Measurements from ENCODE around the gene CYBA.
A peak's percentile ranks its signal among the peaks of the same experiment; 100 is the strongest.

CYBA gene

DNA sequence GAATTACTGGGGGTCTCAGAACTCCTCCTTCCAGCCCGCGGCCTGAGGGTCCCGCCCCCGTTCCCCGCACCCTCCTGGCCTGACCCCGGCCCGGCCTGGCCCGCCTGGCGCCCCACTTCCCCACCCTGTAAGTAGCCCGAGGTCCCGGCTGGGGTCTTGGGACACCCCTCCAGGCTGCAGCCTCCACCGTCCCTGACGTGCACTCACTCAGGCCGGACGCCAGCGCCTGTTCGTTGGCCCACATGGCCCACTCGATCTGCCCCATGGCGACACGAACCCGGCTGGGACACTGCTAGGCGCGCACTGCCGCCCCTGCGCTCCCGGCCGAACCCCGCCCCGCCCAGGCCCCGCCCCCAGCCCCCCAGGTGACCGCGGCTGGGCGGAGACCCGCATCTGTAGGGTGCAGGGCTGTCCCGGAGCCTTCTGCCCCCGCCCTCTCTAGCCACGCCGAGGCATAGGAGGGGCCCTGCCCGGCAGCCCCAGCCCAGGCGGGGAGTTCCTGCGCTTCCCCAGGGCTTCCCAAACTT, at the start of gene CYBA:
Gene CYBA (minus strand): TSS at position 305 of the 527 bp plus-strand sequence. CDS start 40 bp downstream, at position 265.
- peak; percentile 72 for DNase-seq

DNA sequence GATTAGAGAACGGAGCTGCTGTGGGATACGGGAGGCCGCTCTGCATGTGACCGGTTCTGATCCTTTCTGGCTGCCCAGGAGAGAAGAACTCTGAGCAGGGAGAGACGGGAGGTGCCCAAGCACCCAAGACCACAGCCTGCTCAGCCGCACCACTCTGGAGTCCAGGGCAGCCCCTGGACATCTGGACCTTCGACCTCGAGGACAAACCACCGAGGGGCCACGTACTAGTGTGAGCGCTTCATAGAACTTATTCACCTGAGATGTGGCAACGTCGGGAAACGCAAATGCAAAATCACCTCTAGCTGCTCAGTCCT, 49.4 kb upstream of the CYBA start:
- no peak for DNase-seq

- no peak for DNase-seq
These were observed 48.3 kb upstream of the CYBA start for GRCh38 chr16:88699180-88699579.

GRCh38 chr16:88698646-88699045, 47.8 kb upstream of the CYBA start:
- no peak for DNase-seq

DNA sequence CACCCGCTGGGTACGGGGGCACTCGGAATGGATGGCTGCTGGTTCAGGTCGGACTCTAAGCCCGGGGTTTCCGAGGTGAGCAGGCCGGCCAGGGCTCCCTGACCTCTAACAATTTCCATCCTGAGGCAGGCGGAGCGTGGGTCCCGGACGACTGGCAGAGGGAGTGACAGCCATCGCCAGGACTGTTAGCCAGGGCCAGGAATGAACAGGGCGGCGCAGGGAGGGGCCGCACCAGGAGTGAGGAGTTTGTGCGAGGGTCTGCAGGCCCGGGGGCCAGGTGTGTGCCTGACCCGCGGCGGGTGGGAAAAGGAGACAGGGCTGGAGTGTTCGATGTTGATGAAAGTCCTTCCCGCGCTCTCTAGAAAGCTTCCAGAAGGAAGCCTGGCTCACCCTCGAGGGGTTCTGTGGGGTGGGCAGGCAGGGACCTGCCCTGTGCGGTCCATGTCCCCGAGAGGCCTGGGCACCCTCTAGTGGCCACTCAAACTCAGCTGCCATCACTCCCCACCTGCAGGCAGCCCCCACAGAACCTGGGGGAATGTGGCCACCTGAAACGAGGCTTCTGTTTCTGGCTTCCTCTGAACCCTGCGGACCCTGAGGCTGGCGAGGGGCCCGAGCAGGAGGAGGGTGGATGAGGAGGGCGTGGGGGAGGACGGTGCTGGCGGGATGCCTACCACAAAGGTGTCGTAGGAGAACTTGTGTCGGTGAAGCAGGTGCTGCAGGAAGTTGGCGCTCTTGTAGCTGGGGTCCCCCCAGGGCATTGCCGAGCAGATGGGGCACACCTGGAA, 47.2 kb upstream of the CYBA start:
- DNase-seq, result peak; percentile 22

DNA sequence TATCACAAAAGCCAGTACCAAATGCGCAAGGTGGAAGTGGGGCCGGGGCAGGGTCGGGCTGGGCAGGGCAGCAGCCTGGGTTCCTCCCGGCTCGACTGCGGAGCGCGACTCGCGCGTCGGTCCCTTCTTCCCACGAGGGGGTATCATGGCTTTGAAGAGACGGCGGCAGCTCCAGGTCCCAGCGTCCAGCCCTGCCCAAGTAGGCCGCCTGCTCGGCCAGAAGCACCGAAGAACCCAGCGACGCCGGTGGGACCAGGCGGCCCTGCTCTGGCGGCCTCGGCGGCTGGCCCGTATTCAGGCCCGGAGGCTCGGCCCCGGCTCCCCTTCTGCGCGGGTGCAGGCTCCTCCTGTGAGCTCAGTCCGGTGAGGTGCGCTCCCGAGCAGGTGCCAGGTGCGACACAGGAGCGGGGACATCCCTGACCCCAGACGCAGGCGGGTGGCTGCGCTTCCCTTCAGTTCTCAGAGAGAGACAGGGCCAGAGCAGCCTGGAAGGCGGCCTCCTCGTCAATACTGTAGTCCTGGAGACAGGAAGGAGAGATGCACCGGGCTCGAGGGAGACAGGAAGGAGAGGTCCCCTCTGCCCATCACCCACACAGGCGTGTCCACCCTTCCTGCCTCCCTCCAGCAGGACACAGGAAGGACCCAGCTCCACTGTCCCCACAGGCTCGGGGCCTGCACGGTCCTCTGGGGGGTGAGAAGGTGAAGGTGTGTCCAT, 46.4 kb upstream of the CYBA start:
- no peak for DNase-seq

DNA sequence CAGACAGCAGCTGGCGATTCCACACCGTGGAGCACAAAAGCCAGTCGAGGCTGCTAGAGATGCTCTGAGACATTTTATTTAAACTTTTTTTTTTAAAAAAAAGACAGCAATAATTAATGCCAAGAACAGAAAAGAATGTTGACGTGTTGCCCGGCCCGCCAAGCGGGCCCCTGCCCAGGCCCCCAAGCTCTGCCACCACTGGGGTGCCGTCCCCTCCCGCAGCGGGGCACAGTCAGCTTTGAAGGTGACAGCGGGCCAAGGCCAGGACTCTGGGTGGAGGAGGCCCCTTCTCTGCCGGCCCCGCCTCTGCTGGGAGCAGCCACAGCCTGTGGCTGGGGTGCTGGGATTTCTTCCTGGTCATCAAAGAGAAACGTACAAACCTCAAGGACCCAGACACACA, 45.6 kb upstream of the CYBA start:
- DNase-seq, result no peak

DNA sequence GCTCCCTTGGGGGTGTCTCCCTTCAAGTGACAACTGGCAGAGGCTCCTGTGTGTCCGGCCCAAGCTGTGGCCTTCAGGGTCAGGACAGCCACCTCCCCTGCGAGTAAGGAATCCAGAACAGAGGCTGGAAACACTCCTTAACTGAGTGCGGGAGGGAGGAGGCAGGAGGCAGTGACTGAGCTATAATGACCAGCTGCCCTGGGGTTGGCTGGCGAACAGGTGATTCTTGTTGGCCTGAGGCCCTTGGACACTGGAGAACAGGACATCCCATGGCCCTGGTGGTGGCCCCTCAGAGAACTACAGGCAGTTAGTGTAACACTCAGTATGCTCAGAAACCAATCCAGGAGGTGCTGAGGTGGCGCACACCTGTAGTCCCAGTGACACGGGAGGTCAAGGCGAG, 44.9 kb upstream of the CYBA start:
- no peak for DNase-seq

DNA sequence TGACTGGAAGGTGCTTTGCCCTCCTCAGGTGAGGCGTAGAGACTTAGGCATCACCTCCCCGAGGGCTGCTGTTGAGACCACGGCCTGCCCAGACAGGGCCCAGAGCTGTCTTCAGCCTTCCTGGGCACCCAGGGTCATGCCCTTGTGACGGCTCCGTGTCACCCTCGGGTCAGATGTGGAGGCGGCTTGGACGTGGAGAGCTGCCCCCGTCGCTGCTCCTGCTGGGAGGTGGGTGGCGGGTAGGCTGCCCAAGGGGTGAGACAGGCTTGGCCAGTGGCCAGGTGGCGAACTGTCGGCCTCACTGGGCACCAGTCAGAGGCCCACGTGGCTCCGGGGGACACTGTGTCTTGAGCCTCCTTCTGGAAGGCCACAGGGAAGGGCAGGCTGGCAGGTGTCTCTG, 44.4 kb upstream of the CYBA start:
- no peak for DNase-seq

DNA sequence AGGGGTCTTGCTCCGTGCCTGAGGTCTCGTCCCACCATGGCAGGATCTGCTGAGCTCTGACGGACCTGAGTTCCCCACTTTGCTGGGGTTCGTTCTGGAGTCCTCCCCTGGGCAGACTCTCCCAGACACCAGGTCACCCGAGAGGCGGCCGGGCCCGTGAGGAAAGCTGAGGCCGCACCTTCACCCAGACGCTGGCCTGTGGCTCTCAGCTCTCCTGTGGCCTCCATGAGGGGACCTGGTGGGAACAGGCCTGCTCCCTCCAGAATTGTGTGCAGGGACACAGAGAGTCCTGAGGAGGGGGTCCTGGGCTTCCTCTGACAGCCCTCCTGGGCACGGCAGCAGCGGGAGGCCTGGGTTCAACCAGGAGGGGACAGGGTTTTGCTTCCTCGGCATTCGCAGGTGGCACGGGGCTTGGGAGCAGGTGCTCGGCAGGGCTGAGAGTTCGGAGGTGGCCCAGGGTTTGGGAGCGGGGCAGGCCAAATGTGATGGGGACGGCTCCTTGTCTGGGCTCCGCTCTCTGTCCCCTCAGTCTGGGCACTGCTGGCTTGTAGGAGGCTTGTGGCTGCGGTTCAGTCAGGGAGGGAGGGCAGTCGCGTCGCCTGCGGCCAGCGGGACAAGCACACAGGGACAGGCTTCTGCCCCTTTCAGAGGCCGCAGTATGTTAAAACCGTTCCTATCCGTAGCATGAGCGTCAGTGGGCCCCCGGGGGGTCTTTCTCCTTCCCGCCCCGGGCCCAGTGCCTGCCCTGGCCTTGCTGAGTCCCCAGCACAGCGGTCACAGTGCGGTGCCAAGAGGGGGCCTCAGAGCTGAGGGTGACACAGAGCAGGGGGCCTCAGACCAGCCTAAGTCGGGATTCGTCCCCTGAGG, 43.6 kb upstream of the CYBA start:
- no peak for DNase-seq

DNA sequence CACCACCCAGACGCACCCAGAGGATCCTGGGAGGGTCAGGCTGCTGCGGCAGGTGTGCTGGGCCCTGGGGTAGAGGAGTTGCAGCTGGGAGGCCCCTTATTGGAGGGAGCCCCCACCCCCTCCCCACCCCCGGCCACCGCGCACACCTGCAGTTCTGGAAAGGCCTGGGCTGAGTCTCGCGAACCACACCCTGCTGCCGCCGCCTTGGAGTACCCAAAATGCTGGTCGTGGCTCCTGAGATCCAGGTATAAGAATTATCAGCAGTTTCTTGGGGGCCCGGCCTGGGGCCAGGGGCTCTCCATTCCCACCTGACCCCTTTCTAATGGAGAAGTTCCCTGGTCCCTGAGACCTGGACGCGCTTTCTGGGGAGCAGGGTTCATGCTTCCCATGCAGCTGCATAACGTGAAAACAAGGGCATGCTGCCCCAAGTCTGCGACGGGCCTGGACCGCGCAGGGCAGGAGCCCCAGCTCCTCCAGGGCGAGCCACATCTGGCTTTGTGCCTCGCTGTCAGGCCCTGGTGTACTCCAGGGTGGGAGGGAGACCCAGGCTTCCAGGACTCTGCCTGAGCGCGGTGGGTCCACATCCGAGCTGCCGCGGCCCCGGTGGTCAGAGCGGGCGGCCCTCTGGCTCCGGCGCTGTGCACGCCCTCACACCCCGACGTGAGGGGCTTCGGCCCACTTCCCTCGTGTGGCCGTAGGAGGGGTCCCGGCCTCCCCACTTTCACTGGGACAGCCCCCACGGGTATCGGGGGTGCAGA, 42.7 kb upstream of the CYBA start:
- DNase-seq, result no peak

DNA sequence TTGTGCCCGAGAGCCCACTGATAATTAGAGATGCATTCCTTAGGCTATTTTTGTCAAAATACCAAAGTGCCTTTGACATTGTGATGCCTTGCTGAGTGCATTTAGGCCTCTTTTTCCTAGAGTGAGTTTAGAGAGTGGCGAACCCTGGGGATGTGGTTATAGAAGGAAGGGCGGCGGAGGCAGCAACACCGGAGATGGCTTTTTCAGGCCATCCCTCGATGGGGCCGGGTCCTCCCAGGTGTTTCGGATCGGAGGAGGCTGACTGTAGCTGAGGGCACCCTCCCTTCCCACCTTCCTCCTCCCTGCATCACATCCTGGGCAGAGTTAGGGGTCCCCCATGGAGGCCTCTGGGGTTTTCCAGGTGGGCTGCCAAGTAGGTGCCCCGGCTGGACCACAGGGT, 42.0 kb upstream of the CYBA start:
- DNase-seq, result no peak

GRCh38 chr16:88691924-88692560, 41.2 kb upstream of the CYBA start:
- no peak for DNase-seq

- DNase-seq, result no peak
These were observed 40.4 kb upstream of the CYBA start for GRCh38 chr16:88691129-88691813.

DNA sequence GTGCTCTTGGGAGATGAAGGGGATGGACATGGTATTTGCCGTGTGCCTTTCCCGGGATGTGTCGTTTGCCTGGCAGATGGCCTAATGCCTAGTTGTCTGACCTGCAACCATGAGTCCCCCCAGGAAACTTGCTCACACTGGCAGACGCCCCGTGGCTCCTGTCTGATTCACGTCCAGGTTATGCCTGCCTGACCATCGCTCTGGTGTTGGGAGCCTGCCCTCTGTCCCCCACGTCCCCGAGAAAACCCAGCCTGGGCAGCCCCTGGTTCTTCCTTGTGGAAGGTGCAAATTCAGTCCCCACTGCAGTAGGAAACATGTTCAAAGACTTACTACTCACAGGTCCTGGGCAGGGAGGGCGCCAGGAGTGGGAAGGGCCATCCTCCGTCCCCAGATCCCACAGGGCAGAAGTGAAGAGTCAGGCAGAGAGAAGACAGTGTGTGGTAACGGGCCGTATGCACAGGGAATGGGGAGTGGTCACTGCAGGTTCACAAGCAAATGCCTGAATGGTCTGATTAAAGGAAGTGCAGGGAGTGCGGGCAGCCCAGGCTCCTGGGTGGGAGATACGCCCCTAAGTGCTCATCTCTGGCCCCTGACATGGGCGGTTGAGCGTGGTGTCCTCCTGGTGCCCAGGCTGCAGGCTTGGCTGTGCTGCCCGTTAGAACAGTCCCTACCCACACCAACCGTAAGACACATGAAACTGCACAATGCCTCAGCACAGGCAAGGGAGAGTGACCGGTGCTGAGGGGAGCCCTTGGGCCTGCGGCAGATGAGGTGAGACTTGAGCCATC, 39.7 kb upstream of the CYBA start:
- no peak for DNase-seq

DNA sequence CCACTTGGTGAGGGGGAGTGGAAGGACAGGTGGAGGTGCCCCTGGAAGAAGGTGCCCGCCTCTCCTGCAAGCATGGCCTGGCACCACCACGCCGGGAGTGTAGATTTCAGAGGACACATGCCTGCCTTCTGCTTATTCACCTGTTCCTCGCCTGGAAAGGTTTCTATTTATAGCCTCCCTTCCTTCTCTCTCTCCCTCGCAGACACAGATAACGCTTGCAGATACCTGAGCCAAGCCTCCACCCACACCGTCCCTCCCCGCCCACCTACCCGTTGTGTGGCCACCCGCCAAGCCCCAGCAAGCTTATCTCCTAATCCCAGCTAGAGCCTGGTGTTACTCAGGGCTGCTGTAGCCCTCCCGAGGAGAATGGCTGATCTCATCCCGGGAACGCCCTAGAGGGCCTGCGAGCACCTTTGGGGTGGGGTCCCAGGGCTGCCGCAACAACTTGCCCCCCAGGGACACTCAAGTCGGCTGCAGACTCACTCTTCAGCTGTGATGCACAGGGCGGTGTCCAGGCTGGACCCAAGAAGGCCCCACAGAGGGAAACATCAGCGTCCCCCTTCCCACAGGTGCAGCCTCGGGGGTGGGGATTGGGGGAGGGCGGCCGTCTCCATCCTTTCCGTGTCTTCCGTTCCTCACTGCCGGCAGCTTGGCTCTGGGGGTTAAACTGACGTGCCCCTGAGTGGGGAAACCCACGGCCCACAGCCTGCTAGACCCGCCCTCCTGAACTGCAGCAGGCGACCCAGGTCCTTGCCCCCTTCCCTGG, 37.3 kb upstream of the CYBA start:
- DNase-seq, result no peak

GRCh38 chr16:88687676-88688012, 36.8 kb upstream of the CYBA start:
- DNase-seq, result no peak

- no peak for DNase-seq
These were observed 36.4 kb upstream of the CYBA start for GRCh38 chr16:88687254-88687576.

DNA sequence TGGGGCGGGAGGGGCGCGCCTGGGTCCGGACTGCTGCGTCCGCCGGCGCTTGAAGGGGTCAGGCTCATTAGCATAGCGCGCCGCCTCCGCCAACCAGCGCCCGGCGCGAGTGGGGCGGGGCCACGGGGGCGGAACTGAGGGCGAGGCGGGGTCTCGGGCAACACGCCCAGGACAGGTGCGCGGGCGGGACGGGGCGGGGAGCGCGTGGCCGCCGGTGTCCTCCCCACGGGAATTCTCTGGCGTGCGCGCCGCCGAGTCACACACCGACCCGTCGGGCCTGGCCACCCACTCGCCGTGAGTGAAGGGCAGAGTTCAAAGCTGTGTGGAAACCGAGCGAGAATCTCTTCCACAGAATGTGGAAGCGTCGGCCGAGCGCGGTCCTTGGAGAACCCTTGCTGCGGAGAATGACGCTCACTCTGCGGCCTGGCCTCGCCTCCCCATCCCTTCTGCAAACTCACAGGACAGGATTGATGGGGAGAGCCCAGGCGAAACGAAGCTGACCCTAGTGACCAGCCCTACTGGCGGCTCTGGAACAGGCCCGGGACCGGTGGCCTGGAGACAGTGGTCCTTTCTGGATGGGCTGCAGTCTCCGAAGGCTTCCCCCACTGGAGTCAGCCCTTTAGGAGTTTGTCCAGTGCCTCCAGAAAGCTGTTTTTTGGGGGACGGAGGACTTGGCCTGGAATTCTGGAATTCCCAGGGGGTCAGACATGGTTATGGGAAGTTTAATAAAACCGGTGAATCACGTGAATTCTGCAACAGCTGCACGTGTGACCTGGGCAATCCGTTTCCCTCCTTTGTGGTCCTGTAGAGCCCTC, 35.8 kb upstream of the CYBA start, which contains the start of gene SNAI3:
Gene SNAI3 (minus strand): TSS at position 69 of the 815 bp plus-strand sequence. CDS start 101 bp downstream, outside the sequence.
- DNase-seq, result peak; percentile 79

Measured in activated CD4-positive, alpha-beta T cell treated with anti-CD3 and anti-CD28 coated beads, Interleukin-2, amount 50 U/mL, for 1 hour (primary cell).